OCI-LY1 (cell line): ENCODE measurements around the gene MTERF1.

Source experiments
- H2AFZ ChIP-seq: fragments of 200-600 bp; sonication (generic), shearing (Covaris generic); 2 replicates; pipeline ENCODE4 v1.6.0; 2014; ENCODE audit warnings: antibody characterized with exemption, mild to moderate bottlenecking, low read length
- H3F3A ChIP-seq: fragments of 200-600 bp; sonication (generic), shearing (Covaris generic); 2 replicates; pipeline ENCODE4 v1.6.0; 2014; ENCODE audit warnings: mild to moderate bottlenecking, antibody characterized with exemption, low read length, moderate library complexity; ENCODE audit not compliant: insufficient read depth
- H3K27ac ChIP-seq: fragments of 200-600 bp; sonication (generic); 2 replicates; pipeline ENCODE4 v1.5.1; 2014; ENCODE audit warnings: low read length, mixed run types, mild to moderate bottlenecking, low read depth; ENCODE audit not compliant: poor library complexity, severe bottlenecking
- H3K27me3 ChIP-seq: fragments of 200-600 bp; sonication (generic); 2 replicates; pipeline ENCODE4 v1.6.0; 2014; ENCODE audit warnings: antibody characterized with exemption, mild to moderate bottlenecking, low read length, moderate library complexity; ENCODE audit not compliant: insufficient read depth
- H3K36me3 ChIP-seq: fragments of 200-600 bp; sonication (generic); 2 replicates; pipeline ENCODE4 v1.6.1; 2014; ENCODE audit warnings: mild to moderate bottlenecking, antibody characterized with exemption, low read length, moderate library complexity, mixed read lengths; ENCODE audit not compliant: insufficient read depth
- H3K4me1 ChIP-seq: fragments of 200-600 bp; sonication (generic); 2 replicates; pipeline ENCODE4 v1.5.1; 2014; ENCODE audit warnings: mild to moderate bottlenecking, low read length, moderate library complexity; ENCODE audit not compliant: insufficient read depth, severe bottlenecking
- H3K4me2 ChIP-seq: fragments of 200-600 bp; sonication (generic), shearing (Covaris generic); 2 replicates; pipeline ENCODE4 v1.6.1; 2014; ENCODE audit warnings: low read length
- H3K4me3 ChIP-seq: fragments of 200-600 bp; sonication (generic); 2 replicates; pipeline ENCODE4 v1.5.1; 2014; ENCODE audit warnings: low read length, low read depth, mild to moderate bottlenecking, mixed read lengths; ENCODE audit not compliant: poor library complexity, severe bottlenecking
- H3K79me2 ChIP-seq: fragments of 200-600 bp; shearing (Covaris generic); 2 replicates; pipeline ENCODE4 v1.6.1; 2016; ENCODE audit warnings: mixed run types, low read length, mixed read lengths; ENCODE audit not compliant: insufficient read depth
- H3K9ac ChIP-seq: fragments of 200-600 bp; sonication (generic), shearing (Covaris generic); 2 replicates; pipeline ENCODE4 v1.6.1; 2014; ENCODE audit warnings: mild to moderate bottlenecking, low read length, mixed read lengths
- H3K9me2 ChIP-seq: fragments of 200-600 bp; sonication (generic), shearing (Covaris generic); 2 replicates; pipeline ENCODE4 v1.6.1; 2014; ENCODE audit warnings: low read depth, mild to moderate bottlenecking, low read length, mixed read lengths
- H3K9me3 ChIP-seq: fragments of 200-600 bp; shearing (Covaris generic); 2 replicates; pipeline ENCODE4 v1.6.1; 2014; ENCODE audit warnings: low read length, mixed read lengths
- H4K20me1 ChIP-seq: fragments of 200-600 bp; sonication (generic), shearing (Covaris generic); 2 replicates; pipeline ENCODE4 v1.6.0; 2016; ENCODE audit warnings: mild to moderate bottlenecking, low read length; ENCODE audit not compliant: insufficient read depth
- CTCF ChIP-seq: fragments of 200-600 bp; sonication (generic), shearing (Covaris generic); IDR thresholded peaks from 2 replicates; pipeline ENCODE4 v1.5.1; 2017; ENCODE audit warnings: mild to moderate bottlenecking, antibody characterized with exemption, low read length, moderate library complexity, mixed read lengths
- EZH2 ChIP-seq: fragments of 200-600 bp; sonication (generic), shearing (Covaris generic); IDR thresholded peaks from 2 replicates; pipeline ENCODE4 v1.8.0; 2017; ENCODE audit warnings: borderline replicate concordance, mixed run types, mild to moderate bottlenecking, antibody characterized with exemption, low read length, moderate library complexity, mixed read lengths

Gene MTERF1

GRCh38 chr7:91835826-91836368 lies 44.6 kb downstream of the MTERF1 start:
- Histone ChIP-seq H3K9me3 (no peaks in the 10 kb centered on the region), H2AFZ (no peak overlapping the region), H4K20me1 (no peaks in the 10 kb centered on the region), H3K79me2 (no peaks in the 10 kb centered on the region), H3K4me1 (no peaks in the 10 kb centered on the region), H3F3A (no peaks in the 10 kb centered on the region), H3K27me3 (no peaks in the 10 kb centered on the region), H3K36me3 (no peaks in the 10 kb centered on the region), H3K4me2 (no peak overlapping the region), H3K4me3 (no peak overlapping the region), H3K9me2 (no peaks in the 10 kb centered on the region), H3K9ac (no peak overlapping the region), H3K27ac (no peak overlapping the region)
- TF ChIP-seq EZH2 (no peak), CTCF (no peak)

GRCh38 chr7:91835091-91835825 lies 45.2 kb downstream of the MTERF1 start:
- Histone ChIP-seq H3K4me1 (no peaks in the 10 kb centered on the region), H3K9me3 (no peaks in the 10 kb centered on the region), H4K20me1 (no peaks in the 10 kb centered on the region), H3K4me3 (no peak overlapping the region), H3K27me3 (no peaks in the 10 kb centered on the region), H3K9me2 (no peaks in the 10 kb centered on the region), H3K9ac (no peak overlapping the region), H3F3A (no peaks in the 10 kb centered on the region), H3K79me2 (no peaks in the 10 kb centered on the region), H3K27ac (no peak overlapping the region), H2AFZ (no peak overlapping the region), H3K4me2 (no peak overlapping the region), H3K36me3 (no peaks in the 10 kb centered on the region)
- TF ChIP-seq CTCF (no peak), EZH2 (no peak)

GRCh38 chr7:91832493-91833045 lies 47.9 kb downstream of the MTERF1 start:
- Histone ChIP-seq H3K36me3 (no peaks in the 10 kb centered on the region), H3K4me1 (no peaks in the 10 kb centered on the region)
- no peak for TF ChIP-seq EZH2
- TF ChIP-seq CTCF: no peak

More at GRCh38 chr7:91832493-91833045, 47.9 kb downstream of the MTERF1 start:
- no peak overlapping the region for H3K4me2 ChIP-seq
- no peak overlapping the region for H3K9ac ChIP-seq
- no peak overlapping the region for H2AFZ ChIP-seq
- H3K4me3 ChIP-seq: no peak overlapping the region
- no peaks in the 10 kb centered on the region for H4K20me1 ChIP-seq
- H3F3A ChIP-seq: no peaks in the 10 kb centered on the region
- H3K27ac ChIP-seq: no peak overlapping the region
- H3K27me3 ChIP-seq: no peaks in the 10 kb centered on the region
- H3K9me3 ChIP-seq: no peaks in the 10 kb centered on the region
- H3K79me2 ChIP-seq: no peaks in the 10 kb centered on the region
- no peaks in the 10 kb centered on the region for H3K9me2 ChIP-seq
